HUES6 (cell line): Measurements from ENCODE around the gene MNAT1.
A peak's percentile ranks its signal among the peaks of the same experiment; 100 is the strongest.
"Not testable (repeated sequence)": the region's sequence is repeated elsewhere in the genome, so short reads cannot be mapped to it uniquely, and the experiment has no call there.

Source experiments
- H3K27ac ChIP-seq: 2 replicates; pipeline ENCODE4 v1.7.0; 2013; ENCODE audit warnings: low read depth, mild to moderate bottlenecking, low read length, inconsistent platforms
- H3K27me3 ChIP-seq: 2 replicates; pipeline ENCODE4 v1.6.1; 2013; ENCODE audit warnings: low read length; ENCODE audit not compliant: control insufficient read depth, insufficient read depth
- H3K36me3 ChIP-seq: 2 replicates; pipeline ENCODE4 v1.6.1; 2013; ENCODE audit warnings: low read length; ENCODE audit not compliant: control insufficient read depth, insufficient read depth
- H3K4me1 ChIP-seq: 2 replicates; pipeline ENCODE4 v1.6.1; 2013; ENCODE audit warnings: low read length; ENCODE audit not compliant: control insufficient read depth, insufficient read depth
- H3K4me3 ChIP-seq: 2 replicates; pipeline ENCODE4 v1.5.1; 2013; ENCODE audit warnings: low read depth, low read length
- H3K9ac ChIP-seq: one replicate; pipeline ENCODE4 v1.6.1; 2013; ENCODE audit warnings: mild to moderate bottlenecking, low read length
- H3K9me3 ChIP-seq: 2 replicates; pipeline ENCODE4 v1.6.1; 2013; ENCODE audit warnings: low read depth, low read length; ENCODE audit not compliant: control insufficient read depth, insufficient read depth

The MNAT1 gene

GRCh38 chr14:60773558-60773957, 39.0 kb downstream of the MNAT1 start:
- Histone ChIP-seq H3K9me3 (no peaks in the 10 kb centered on the region), H3K27me3 (no peaks in the 10 kb centered on the region), H3K4me1 (no peaks in the 10 kb centered on the region), H3K9ac (no peak overlapping the region), H3K36me3 (no peaks in the 10 kb centered on the region), H3K27ac (no peak overlapping the region), H3K4me3 (no peak overlapping the region)

- Histone ChIP-seq H3K9ac (no peak overlapping the region), H3K36me3 (no peaks in the 10 kb centered on the region), H3K4me1 (no peaks in the 10 kb centered on the region), H3K4me3 (no peak overlapping the region), H3K27me3 (no peaks in the 10 kb centered on the region), H3K27ac (no peak overlapping the region), H3K9me3 (no peaks in the 10 kb centered on the region)
Observed at GRCh38 chr14:60775296-60775695, 40.7 kb downstream of the MNAT1 start.

- no peak overlapping the region for H3K4me3 ChIP-seq
- H3K4me1 ChIP-seq, result no peaks in the 10 kb centered on the region
- no peaks in the 10 kb centered on the region for H3K27me3 ChIP-seq
- no peaks in the 10 kb centered on the region for H3K9me3 ChIP-seq
- H3K36me3 ChIP-seq, result no peaks in the 10 kb centered on the region
- no peak overlapping the region for H3K9ac ChIP-seq
- H3K27ac ChIP-seq, result no peak overlapping the region
Observed at GRCh38 chr14:60777856-60778578, 43.5 kb downstream of the MNAT1 start.

GRCh38 chr14:60779745-60780514, 45.4 kb downstream of the MNAT1 start:
- not testable (repeated sequence) for H3K27me3 ChIP-seq, H3K4me1 ChIP-seq, H3K36me3 ChIP-seq, H3K4me3 ChIP-seq, H3K9me3 ChIP-seq, H3K27ac ChIP-seq, H3K9ac ChIP-seq

GRCh38 chr14:60780558-60780957, 46.0 kb downstream of the MNAT1 start:
- not testable (repeated sequence) for H3K36me3 ChIP-seq, H3K4me3 ChIP-seq, H3K27me3 ChIP-seq, H3K4me1 ChIP-seq, H3K9ac ChIP-seq, H3K9me3 ChIP-seq, H3K27ac ChIP-seq

GRCh38 chr14:60786905-60787304, 52.3 kb downstream of the MNAT1 start:
- H3K36me3 ChIP-seq, result peaks cover 11% of the 10 kb centered on the region

GRCh38 chr14:60789656-60790055, 55.1 kb downstream of the MNAT1 start:
- no peak overlapping the region for H3K4me3 ChIP-seq
- H3K36me3 ChIP-seq, result peaks cover 11% of the 10 kb centered on the region
- H3K9ac ChIP-seq, result no peak overlapping the region
- H3K27ac ChIP-seq, result peak overlapping the region; percentile 48
- H3K9me3 ChIP-seq, result no peaks in the 10 kb centered on the region
- H3K27me3 ChIP-seq, result no peaks in the 10 kb centered on the region
- H3K4me1 ChIP-seq, result peaks cover 17% of the 10 kb centered on the region

More at GRCh38 chr14:60786905-60787304, 52.3 kb downstream of the MNAT1 start:
- H3K9ac ChIP-seq, result no peak overlapping the region
- H3K27ac ChIP-seq, result no peak overlapping the region
- peaks cover 17% of the 10 kb centered on the region for H3K4me1 ChIP-seq
- no peaks in the 10 kb centered on the region for H3K27me3 ChIP-seq
- no peak overlapping the region for H3K4me3 ChIP-seq
- no peaks in the 10 kb centered on the region for H3K9me3 ChIP-seq

- Histone ChIP-seq H3K9me3 (no peaks in the 10 kb centered on the region), H3K36me3 (peaks cover 11% of the 10 kb centered on the region), H3K4me3 (no peak overlapping the region), H3K4me1 (peaks cover 17% of the 10 kb centered on the region), H3K27ac (peak overlapping the region; percentile 48; the same call in 1 of the 2 replicates), H3K27me3 (no peaks in the 10 kb centered on the region), H3K9ac (no peak overlapping the region)
Observed at GRCh38 chr14:60790850-60791249, 56.3 kb downstream of the MNAT1 start.

- Histone ChIP-seq H3K4me3 (no peak overlapping the region), H3K36me3 (peaks cover 18% of the 10 kb centered on the region), H3K9me3 (no peaks in the 10 kb centered on the region), H3K27ac (no peak overlapping the region), H3K9ac (no peak overlapping the region), H3K27me3 (no peaks in the 10 kb centered on the region), H3K4me1 (no peaks in the 10 kb centered on the region)
Observed at GRCh38 chr14:60796434-60796833, 61.9 kb downstream of the MNAT1 start.

- Histone ChIP-seq H3K9ac (no peak overlapping the region), H3K27ac (no peak overlapping the region), H3K4me1 (no peaks in the 10 kb centered on the region), H3K4me3 (no peak overlapping the region), H3K27me3 (no peaks in the 10 kb centered on the region), H3K36me3 (peaks cover 18% of the 10 kb centered on the region), H3K9me3 (no peaks in the 10 kb centered on the region)
Observed at GRCh38 chr14:60800409-60800808, 65.8 kb downstream of the MNAT1 start.

GRCh38 chr14:60803871-60804270, 69.3 kb downstream of the MNAT1 start:
- no peaks in the 10 kb centered on the region for H3K4me1 ChIP-seq
- no peaks in the 10 kb centered on the region for H3K27me3 ChIP-seq
- no peak overlapping the region for H3K27ac ChIP-seq
- no peak overlapping the region for H3K9ac ChIP-seq
- H3K36me3 ChIP-seq, result peaks cover 8% of the 10 kb centered on the region
- H3K9me3 ChIP-seq, result no peaks in the 10 kb centered on the region
- no peak overlapping the region for H3K4me3 ChIP-seq
